HG03442 (cell line): ENCODE results near the gene FARS2.

ENCODE experiments used
- ATAC-seq: cut with Tn5 transposase; IDR thresholded peaks from one replicate; pipeline ENCODE4 v1.9.1; 2021; ENCODE audit warnings: mild to moderate bottlenecking, moderate library complexity; ENCODE audit not compliant: unreplicated experiment

The FARS2 gene

DNA sequence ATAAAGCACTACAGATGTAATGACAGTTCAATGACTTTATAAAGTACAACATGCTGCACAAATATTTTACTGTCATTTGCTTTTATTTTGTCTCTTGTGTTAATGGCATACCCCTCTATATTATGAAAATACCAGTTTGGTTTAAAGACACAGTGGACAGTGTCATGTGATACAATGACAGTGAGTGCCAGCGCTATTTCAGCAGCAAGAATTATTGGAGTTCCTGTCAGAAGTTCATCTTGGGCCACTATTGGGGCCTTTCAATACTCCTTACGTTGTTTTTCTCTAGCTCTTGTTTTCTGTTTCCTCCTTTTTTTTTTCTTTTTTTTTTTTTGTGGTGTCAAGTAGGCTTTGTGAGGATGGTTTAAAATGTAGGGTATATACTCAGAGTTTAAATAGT lies 232.5 kb downstream of the FARS2 start:
- ATAC-seq = no peak

DNA sequence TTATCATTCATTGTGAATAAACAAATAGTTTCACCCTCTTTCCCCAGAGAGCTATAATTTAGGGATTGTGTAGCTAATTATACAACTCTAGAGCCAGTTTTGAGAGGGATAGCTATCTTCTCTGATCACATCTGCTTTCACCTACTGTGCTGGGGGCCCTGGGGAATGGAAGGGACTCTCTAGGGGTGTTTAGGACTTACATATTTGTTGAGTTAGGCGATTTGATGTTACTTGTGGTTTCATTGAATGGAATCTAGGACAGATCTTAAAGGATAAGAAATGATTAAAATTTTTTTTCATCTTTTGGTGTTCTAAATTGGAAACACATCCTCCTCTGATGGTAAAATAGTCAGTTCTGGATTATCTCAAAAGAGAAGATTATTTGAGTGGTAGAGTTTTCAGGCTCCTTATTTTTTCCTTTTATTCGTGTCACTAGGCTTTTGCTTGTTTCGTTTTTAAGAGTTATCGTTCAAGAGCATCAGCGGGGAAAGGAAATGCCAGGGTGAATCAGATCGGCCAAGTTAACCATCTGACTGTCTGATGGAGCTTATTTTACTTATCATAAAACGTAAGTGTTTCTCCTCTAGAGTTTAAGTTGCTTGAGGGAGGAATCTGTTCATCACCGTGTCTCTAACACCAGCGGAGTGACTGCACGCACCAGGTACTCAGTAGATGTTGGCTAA lies 236.7 kb downstream of the FARS2 start:
- ATAC-seq = no peak

DNA sequence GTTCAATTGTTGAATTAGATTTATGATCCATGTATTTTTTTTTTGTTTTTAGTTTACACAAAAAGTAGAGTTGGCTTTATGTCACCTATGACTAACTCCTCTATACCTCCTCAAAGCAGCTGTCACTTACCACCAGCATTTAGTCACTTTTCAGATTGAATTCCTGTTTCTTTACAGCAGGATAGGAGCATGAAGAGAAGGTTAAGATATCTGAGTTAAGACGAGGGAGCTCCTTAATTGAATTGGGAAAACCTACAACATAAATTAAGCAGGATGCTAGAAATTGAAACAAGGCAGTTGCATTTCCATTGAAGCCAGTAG lies 237.2 kb downstream of the FARS2 start:
- no peak for ATAC-seq

DNA sequence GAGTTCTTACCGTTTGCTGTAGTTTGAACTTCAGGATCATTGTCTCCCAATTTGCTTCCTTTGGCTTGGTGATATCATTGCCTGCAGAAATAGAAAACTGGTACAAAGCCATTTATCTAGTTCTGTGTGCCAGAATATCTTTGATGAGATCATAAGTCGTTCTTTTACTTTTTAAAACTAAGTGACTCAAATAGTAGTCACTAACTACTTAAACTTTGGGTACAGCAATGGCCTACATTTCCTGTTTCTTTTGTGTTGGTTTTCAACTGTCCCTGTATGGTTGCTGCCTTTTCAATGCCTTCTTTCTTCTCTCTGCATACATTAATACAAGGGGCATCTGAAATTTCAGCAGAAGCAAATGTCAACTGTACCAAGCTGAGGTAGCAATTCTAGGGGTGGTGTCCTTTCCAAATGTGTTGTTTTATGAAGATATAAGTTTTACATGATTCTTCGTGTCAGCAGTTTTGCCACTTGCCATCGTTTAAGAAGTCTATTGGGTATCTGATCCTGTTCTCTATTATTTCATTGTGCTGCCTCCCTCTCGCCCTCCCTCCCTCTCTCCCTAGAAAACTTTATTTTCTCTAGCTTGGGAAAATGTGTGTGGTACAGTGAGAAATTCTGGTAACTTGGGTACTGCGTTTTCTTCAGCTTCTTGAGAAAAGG lies 238.5 kb downstream of the FARS2 start:
- ATAC-seq = no peak

DNA sequence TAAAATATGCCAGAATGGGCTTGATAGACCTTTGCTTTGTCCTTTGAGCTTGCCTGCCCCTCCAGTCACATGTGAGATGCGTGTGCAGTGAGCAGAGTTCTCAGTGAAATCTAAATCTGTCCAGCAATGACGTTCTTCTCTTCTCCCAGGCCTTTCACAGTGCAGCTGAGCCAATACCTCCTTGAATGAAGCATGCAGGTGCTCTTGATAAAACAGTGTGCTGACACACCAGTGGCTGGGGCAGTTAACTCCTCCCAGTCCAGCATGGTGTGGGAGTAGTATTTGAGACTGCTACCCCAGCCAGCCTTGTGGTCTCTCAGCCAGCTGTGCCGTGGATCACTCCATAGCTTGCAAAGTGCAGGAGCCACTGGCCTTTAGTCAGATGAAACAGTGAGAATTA lies 240.5 kb downstream of the FARS2 start:
- no peak for ATAC-seq

DNA sequence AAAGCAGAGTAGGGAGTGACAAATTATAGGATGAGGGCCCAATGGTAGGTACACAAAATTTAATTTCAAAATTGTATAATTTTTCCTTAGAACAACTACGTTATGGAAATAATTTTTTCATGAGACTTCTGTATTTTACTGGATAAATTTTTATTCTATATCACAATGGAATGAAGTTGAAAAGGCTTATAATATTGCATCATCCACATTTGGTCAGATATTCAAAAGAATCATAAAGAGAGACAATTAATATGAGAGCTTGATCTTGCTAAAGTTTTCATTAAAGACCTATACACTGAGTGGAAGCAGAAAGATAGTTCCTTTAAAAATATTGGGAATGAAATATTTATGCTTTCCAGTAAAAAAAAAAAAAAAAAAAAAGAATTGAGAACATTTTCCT lies 242.8 kb downstream of the FARS2 start:
- ATAC-seq = no peak

DNA sequence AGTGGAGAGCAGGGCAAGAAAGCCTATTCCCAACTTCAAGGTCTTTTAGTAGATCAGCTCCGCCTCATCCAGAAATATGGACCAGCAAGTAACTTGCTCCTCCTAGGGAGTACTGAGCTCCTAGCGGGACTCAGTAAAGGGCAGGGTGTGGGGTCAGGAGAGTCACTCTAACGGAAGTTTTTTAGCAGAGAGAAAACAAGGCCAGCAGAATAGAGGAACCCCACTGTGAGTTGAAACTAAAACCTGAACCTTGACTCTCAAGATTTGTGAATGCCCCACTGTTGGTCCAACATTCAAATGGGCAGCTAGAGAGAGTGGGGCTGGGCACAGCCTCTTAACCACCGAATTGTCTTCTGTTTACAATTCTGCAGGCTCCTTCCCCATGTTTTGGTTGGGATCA lies 244.8 kb downstream of the FARS2 start:
- ATAC-seq = peak; percentile 38

DNA sequence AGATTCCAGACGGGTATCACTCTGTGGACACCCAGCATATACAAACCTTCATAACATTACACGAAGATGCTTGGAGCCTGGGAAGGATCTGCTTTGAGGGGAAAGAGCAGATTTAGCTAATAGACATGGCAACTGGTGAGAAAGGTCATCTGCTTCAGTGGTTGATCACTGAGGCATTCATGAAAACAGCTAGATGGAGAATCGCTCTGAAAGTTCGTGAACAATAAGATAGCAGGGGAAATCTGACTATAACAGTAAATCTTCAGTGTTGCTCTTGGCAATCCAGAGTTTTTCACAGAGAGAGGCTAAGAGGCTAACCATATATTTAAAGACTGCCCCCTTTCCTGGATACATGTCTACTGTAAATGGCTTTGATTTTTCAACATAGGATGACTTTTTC lies 245.3 kb downstream of the FARS2 start:
- ATAC-seq = peak; percentile 26

DNA sequence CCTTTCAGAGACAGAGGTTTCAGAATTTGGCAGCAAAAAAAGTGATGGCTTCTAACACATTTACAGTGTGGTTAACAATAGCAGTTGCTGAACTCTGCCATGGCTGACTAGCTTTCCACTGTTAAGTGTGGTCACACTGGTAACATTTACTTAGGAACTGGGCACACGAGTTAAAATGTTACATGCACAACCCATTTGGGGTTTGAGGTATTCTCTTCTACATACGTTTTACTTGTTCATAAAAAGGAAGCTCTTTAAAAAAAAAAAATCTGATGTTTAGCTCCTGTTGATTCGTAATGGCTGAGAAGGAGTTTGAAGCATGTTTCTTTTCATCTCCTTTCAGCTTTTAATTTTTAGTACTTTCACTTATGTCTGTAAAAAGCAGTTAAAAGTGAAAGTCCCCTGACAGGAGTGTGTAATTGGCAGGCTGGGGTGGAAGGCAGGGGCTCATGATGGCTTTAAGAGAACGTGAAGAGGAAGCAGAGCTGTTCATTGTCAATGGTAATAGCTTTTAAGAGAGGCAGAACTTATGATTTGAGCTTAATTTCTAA lies 245.9 kb downstream of the FARS2 start:
- ATAC-seq = peak; percentile 74

DNA sequence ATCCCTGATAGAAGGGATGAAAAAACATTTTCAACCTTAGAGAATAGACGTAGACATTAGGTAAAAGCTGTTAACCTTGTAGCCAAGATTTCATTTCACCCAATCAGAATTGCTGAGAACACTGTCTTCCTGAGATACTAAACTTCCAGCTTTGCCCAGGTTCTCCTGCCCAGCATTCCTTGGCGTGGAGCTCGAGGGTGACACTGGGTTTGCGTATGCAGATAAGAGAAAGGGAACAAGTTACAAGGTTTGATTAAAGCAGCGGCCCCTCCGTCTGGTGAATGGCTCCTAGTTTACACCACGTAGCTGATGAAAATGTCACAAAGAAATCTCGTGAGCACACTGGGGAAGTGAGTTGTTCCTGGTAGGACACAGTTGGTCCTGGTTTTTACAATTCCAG lies 247.8 kb downstream of the FARS2 start:
- ATAC-seq = no peak

DNA sequence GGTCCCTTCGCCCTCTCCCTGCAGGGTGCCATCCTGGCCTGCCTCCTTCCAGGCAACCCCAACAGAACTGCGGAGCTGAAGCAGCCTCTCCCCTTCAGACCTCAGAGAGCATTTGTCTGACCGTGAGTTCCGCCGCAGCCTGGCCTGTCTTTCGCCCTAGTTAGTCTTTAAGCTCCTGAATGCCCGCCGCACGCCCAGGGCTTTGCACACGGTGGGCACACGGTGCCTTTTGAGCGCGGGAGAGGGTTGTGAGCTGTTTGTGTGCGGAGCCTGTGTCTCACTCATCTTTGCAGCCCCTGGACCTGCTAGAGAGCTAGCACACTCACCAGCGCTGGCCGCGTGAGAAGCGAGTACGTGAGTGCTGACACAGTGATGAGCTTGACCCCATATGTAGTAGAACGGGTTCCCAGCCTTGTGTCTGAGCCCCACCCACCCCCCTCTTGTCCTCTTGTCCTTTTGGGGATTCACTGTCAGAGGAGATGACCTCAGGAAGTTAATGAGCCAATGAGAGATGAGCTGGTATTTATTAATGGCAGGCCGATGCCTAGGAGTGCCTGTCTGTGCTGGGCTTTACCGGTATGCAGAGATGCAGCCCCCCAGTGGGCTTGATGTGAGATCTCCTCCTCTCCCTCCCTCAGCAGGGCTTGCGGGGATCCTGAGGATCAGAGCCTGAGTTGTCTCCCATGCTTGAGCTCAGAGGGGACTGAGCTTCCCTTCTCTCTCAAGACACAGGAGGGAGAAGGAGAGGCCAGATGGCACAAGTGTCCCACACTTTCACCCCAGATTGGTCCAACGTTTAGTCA lies 249.2 kb downstream of the FARS2 start:
- ATAC-seq = no peak

DNA sequence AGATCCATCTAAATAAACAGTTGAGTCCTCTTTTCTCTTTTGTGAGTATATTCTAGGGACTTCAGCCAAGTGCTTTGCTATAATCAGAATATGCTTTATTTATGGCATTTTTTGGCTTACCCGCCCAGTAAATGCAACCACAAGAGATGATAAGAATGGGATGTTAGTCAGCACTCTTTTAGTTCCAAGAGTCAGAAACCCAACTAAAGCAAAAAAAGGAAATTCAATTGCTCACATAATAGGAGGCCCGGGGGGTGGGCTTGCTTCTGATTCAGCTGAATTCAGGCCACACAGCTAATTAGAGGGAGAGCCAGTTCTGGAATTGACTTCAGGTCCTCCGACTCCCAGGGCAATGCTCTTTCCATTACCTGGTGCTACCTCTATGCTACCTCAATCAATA lies 250.6 kb downstream of the FARS2 start:
- no peak for ATAC-seq

DNA sequence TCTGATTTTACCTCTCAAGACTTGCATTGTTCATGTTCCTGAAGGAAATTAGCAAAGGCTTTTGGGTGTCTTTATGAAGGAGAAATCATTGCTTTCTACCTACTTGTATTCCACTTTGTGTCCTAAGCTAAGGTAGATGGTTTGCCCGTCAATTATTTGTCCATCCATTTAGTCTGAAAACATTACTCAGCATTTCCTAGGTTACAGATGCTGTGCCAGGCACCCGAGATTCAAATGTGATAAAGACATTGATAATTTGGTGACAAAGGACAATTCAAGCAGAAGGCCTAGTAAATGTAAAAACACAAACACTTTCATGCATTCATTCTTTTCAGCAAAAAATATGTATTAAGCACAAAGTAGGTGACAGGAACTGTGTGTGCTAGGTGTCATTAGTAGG lies 251.1 kb downstream of the FARS2 start:
- no peak for ATAC-seq

DNA sequence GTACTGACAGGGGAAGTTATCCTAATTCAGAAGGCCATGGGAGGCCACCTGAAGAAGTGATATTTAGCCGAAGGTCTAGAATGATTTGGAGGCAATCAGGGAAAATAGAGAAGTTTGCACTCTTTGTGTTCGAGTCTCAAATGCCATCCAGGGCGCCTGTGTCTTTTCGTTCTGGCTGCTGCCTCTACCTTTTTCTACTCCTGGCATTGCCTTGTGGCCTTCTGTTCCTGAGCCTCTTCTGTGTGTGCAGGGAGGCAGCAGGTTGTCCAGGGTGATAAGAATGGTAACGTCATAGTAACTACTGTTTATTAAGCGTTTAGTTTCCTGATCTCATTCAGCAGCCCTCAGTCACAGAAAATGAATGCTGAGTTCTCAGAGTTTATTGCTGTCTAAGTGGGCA lies 252.1 kb downstream of the FARS2 start:
- ATAC-seq = no peak

DNA sequence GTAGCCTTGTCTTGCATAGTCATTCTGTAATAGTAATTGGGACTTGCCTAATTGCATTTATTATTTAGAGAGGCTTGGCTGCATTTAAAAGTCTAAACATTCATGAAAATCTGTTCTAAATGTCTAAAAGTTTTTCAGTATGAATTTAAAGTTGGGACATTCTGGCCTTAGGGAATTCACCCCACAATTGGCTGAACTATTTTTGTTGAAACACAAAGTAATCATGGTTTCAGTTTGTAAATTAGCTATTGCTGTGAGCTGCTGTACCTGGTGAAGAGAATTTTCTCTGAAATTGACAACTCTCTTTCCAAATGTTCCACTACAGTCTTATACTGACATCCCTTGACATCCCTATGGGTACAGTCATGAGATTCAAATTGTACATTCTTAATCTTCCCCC lies 253.0 kb downstream of the FARS2 start:
- ATAC-seq = no peak

DNA sequence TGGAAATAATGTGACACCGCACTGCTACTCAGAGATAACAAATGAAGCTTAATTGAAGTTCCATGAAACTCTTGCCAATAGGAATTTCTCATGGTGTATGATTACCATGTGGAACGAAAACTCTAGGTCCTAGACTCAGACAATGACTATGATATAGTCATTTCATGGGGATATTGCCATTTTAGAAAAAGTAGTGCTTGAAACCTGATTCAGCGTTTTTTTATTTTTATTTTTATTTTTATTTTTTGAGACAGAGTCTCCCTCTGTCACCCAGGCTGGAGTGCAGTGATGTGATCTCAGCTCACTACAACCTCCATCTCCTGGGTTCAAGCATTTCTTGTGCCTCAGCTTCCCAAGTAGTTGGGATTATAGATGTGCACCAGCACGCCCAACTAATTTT lies 253.9 kb downstream of the FARS2 start:
- ATAC-seq = no peak

DNA sequence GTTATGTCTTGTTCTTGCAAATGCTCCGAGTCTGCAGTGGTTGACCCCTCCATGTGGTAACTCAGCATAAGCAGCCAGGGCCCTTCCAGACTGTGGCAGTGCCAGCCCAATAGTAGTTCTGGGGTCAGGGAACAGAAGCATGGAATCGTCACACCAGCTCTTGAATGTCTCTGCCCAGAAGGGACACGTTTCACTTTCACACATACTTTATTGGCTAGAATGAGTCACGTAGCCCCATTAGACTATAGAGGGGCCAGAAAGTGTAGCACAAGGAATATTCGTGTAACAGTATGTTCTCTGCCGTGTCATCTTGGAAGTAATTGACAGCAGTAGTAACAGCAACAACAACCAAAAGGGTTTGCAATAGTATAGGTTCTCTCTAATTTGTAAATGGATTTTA lies 254.7 kb downstream of the FARS2 start:
- peak; percentile 58 for ATAC-seq

DNA sequence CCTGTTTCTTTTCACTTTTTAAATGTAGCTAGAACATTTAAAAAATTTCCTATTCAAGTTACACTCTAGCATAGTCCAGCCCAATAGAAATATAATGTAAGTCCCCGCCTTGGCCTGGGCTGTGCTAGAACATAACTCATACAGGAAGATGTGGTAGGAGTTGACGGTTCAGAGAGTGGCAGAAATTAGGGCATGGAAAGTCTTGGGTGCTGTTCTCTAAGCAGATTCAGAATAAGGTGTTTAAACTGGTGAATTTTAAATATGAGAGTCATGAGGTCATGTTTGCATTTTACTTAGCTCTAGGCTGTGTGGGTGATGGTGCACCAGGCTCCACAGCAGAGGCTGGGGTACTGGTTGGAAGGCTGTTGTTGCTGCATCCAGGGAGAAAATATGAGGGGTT lies 256.5 kb downstream of the FARS2 start:
- peak; percentile 51 for ATAC-seq

DNA sequence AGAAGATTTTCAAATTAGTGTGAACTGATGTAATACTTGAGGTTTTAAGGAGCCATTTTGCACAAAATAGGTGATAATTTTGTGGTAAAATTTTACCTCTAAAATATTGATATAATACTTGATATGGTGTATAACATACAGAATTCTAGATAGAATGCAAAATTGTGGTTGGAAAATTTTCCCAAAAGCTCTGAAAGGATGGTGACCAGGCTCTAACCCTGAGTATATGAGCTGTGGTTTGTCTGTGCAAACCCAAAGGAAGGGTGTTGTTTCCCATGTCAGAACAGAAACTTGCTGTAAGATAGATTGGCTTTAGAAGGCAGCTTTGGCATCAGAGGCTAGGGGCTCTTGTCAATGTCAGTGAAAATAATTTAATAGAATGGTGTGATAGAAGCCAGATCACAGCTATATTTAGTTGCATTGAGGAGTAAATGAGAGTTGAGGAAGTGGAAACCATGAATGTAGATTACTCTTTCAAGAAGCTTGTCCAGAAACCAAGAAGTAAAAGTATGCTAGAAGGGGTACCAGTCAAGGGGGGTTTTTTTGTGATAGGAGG lies 257.7 kb downstream of the FARS2 start:
- no peak for ATAC-seq

DNA sequence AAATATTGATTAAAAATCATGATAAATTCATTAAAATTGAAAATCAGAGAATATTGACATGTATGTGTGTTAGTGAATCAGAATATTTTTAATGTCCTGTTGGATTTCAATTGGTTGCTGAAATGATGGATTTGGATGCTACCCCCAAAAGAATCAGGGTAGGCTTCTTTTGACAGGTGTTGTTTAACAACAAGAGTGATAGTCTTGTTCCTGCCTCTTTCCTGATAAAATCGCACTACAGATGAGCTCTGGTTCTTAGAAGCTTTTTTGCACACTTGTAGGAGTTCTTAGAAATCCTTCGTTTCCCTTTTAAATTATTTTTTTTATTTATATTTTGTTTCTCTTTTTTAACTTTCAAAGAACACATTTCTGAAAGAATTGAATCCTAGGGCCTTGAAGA lies 259.5 kb downstream of the FARS2 start:
- no peak for ATAC-seq

DNA sequence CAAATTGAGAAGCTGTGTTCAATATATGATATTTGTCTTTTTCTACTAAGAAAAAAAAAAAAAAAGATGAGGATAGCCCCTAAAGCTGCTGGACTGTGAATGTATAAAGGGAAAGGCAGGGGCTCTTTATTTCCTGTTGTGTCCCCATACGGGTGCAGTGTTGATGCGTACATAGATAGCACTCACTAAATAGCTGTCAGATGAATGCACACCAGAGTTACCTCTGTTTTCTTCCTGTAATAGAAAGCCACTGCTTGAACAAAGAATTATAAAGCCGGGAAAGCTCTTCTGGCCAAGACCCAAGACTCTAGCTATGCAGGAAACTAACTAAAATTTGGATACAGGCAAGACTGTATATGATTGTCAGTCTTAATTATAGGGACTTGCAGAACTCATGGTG lies 260.0 kb downstream of the FARS2 start:
- no peak for ATAC-seq

DNA sequence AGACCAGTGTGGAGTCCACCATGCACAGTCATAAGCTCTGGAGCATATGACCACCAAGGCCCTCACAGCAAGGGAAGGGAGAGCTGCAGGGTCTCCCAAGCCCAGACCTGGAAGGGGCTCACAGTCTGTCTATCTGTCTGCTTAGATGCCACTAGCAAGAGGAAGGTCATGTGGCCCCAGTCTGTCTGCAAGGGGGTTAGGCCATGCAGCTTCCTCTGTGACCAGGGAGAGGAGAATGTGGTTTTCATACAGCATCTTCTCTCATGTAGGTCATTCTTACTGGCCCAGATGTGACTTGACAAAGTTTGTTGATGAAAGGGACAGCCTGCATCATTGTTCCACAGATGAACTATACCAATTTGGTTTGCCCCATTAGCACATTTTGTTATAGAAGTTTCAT lies 260.8 kb downstream of the FARS2 start:
- no peak for ATAC-seq
